ENCODE results near the gene C22orf31. TPM values are rescaled to one million over a fixed set of nuclear protein-coding genes. Genes with fewer than 3 reads are reported as not detected.

The C22orf31 gene
- not detected for total RNA-seq

- ATAC-seq (no peak), DNase-seq (ENCODE audit: low spot score in 2 of 2) (no peak)
- Mint-ChIP-seq H3K36me3 (no peaks in the 10 kb centered on the region), H3K27ac (no peak within 1 kb of the TSS), H3K9me3 (no peaks in the 10 kb centered on the region)
Measured at GRCh38 chr22:29061773-29062172, at the start of gene C22orf31. Gene C22orf31 (minus strand): TSS chr22:29061831. CDS start chr22:29061792, 39 bp downstream.

GRCh38 chr22:29110946-29111345 is 49.3 kb upstream of the C22orf31 start:
- Mint-ChIP-seq H3K9me3 (no peaks in the 10 kb centered on the region), H3K27ac (no peak overlapping the region), H3K36me3 (no peaks in the 10 kb centered on the region)
- no peak for ATAC-seq
- DNase-seq (ENCODE audit: low spot score in 2 of 2) = no peak

- Mint-ChIP-seq H3K9me3 (no peaks in the 10 kb centered on the region), H3K27ac (no peak overlapping the region), H3K36me3 (no peaks in the 10 kb centered on the region)
- no peak for ATAC-seq
- DNase-seq (ENCODE audit: low spot score in 2 of 2) = no peak
Measured at GRCh38 chr22:29109822-29110221, 48.2 kb upstream of the C22orf31 start.

GRCh38 chr22:29108137-29108536 is 46.5 kb upstream of the C22orf31 start:
- DNase-seq (ENCODE audit: low spot score in 2 of 2) = no peak
- H3K9me3 Mint-ChIP-seq = no peaks in the 10 kb centered on the region
- H3K27ac Mint-ChIP-seq = no peak overlapping the region
- ATAC-seq = no peak
- no peaks in the 10 kb centered on the region for H3K36me3 Mint-ChIP-seq

GRCh38 chr22:29106839-29107238 is 45.2 kb upstream of the C22orf31 start:
- H3K9me3 Mint-ChIP-seq = no peaks in the 10 kb centered on the region
- no peak for ATAC-seq

GRCh38 chr22:29105468-29105867 is 43.8 kb upstream of the C22orf31 start:
- no peak for DNase-seq (ENCODE audit: low spot score in 2 of 2)
- ATAC-seq = no peak
- Mint-ChIP-seq H3K27ac (no peak overlapping the region), H3K36me3 (no peaks in the 10 kb centered on the region), H3K9me3 (no peaks in the 10 kb centered on the region)

More at GRCh38 chr22:29106839-29107238, 45.2 kb upstream of the C22orf31 start:
- DNase-seq (ENCODE audit: low spot score in 2 of 2) = no peak
- Mint-ChIP-seq H3K36me3 (no peaks in the 10 kb centered on the region), H3K27ac (no peak overlapping the region)

- no peak for ATAC-seq
- Mint-ChIP-seq H3K9me3 (no peaks in the 10 kb centered on the region), H3K36me3 (no peaks in the 10 kb centered on the region), H3K27ac (no peak overlapping the region)
- DNase-seq (ENCODE audit: low spot score in 2 of 2) = no peak
Measured at GRCh38 chr22:29103121-29103520, 41.5 kb upstream of the C22orf31 start.

GRCh38 chr22:29102300-29102699 is 40.7 kb upstream of the C22orf31 start:
- H3K36me3 Mint-ChIP-seq = no peaks in the 10 kb centered on the region
- DNase-seq (ENCODE audit: low spot score in 2 of 2) (no peak), ATAC-seq (no peak)
- no peaks in the 10 kb centered on the region for H3K9me3 Mint-ChIP-seq
- H3K27ac Mint-ChIP-seq = no peak overlapping the region

- DNase-seq (ENCODE audit: low spot score in 2 of 2) (no peak), ATAC-seq (no peak)
- H3K27ac Mint-ChIP-seq = no peak overlapping the region
- no peaks in the 10 kb centered on the region for H3K36me3 Mint-ChIP-seq
- no peaks in the 10 kb centered on the region for H3K9me3 Mint-ChIP-seq
Measured at GRCh38 chr22:29098296-29098695, 36.7 kb upstream of the C22orf31 start.

GRCh38 chr22:29096736-29097669 is 35.4 kb upstream of the C22orf31 start:
- no peak overlapping the region for H3K27ac Mint-ChIP-seq
- H3K36me3 Mint-ChIP-seq = no peaks in the 10 kb centered on the region
- DNase-seq (ENCODE audit: low spot score in 2 of 2) = no peak
- no peak for ATAC-seq
- no peaks in the 10 kb centered on the region for H3K9me3 Mint-ChIP-seq

- no peaks in the 10 kb centered on the region for H3K9me3 Mint-ChIP-seq
Measured at GRCh38 chr22:29095459-29095858, 33.8 kb upstream of the C22orf31 start.

GRCh38 chr22:29093501-29094300 is 32.1 kb upstream of the C22orf31 start:
- no peak overlapping the region for H3K27ac Mint-ChIP-seq
- DNase-seq (ENCODE audit: low spot score in 2 of 2) (no peak), ATAC-seq (no peak)
- no peaks in the 10 kb centered on the region for H3K36me3 Mint-ChIP-seq
- H3K9me3 Mint-ChIP-seq = no peaks in the 10 kb centered on the region

More at GRCh38 chr22:29095459-29095858, 33.8 kb upstream of the C22orf31 start:
- no peak overlapping the region for H3K27ac Mint-ChIP-seq
- no peak for DNase-seq (ENCODE audit: low spot score in 2 of 2)
- ATAC-seq = no peak
- H3K36me3 Mint-ChIP-seq = no peaks in the 10 kb centered on the region

- Mint-ChIP-seq H3K27ac (no peak overlapping the region), H3K36me3 (no peaks in the 10 kb centered on the region), H3K9me3 (no peaks in the 10 kb centered on the region)
- DNase-seq (ENCODE audit: low spot score in 2 of 2) = no peak
- no peak for ATAC-seq
Measured at GRCh38 chr22:29093030-29093429, 31.4 kb upstream of the C22orf31 start.

- H3K36me3 Mint-ChIP-seq = no peaks in the 10 kb centered on the region
- ATAC-seq (no peak), DNase-seq (ENCODE audit: low spot score in 2 of 2) (no peak)
- H3K27ac Mint-ChIP-seq = peak overlapping the region in 1 of 2 donors; percentile 2
- no peaks in the 10 kb centered on the region for H3K9me3 Mint-ChIP-seq
Measured at GRCh38 chr22:29092243-29092642, 30.6 kb upstream of the C22orf31 start.

- Mint-ChIP-seq H3K36me3 (no peaks in the 10 kb centered on the region), H3K9me3 (no peaks in the 10 kb centered on the region), H3K27ac (no peak overlapping the region)
- DNase-seq (ENCODE audit: low spot score in 2 of 2) (no peak), ATAC-seq (no peak)
Measured at GRCh38 chr22:29090039-29090438, 28.4 kb upstream of the C22orf31 start.

GRCh38 chr22:29089507-29089906 is 27.9 kb upstream of the C22orf31 start:
- no peaks in the 10 kb centered on the region for H3K36me3 Mint-ChIP-seq
- ATAC-seq = no peak
- H3K9me3 Mint-ChIP-seq = no peaks in the 10 kb centered on the region
- no peak overlapping the region for H3K27ac Mint-ChIP-seq
- no peak for DNase-seq (ENCODE audit: low spot score in 2 of 2)

- DNase-seq (ENCODE audit: low spot score in 2 of 2) (no peak), ATAC-seq (no peak)
- no peaks in the 10 kb centered on the region for H3K36me3 Mint-ChIP-seq
- no peak overlapping the region for H3K27ac Mint-ChIP-seq
- no peaks in the 10 kb centered on the region for H3K9me3 Mint-ChIP-seq
Measured at GRCh38 chr22:29088809-29089208, 27.2 kb upstream of the C22orf31 start.
